Left renal pelvis (tissue), 4 donors: ENCODE results near the gene PALD1. TPM values are rescaled to one million over a fixed set of nuclear protein-coding genes. Genes with fewer than 3 reads are reported as not detected.
"Not testable (repeated sequence)": the region's sequence is repeated elsewhere in the genome, so short reads cannot be mapped to it uniquely, and the experiment has no call there.

Source experiments
- DNase-seq, 4 donors: peaks; one replicate each; pipeline ENCODE4 v3.0.0-alpha.2; 2013; ENCODE audit warnings: low read depth in 4 of 4, low spot score in 3 of 4
- polyA plus RNA-seq, 4 donors: library from polyadenylated mRNA; unstranded; fragments of 120-200 nt; gene quantifications; one replicate each; pipeline ENCODE4 v1.2.1, GENCODE V29; 2013; ENCODE audit not compliant: insufficient read length in 4 of 4

Gene PALD1
- polyA plus RNA-seq, 4 donors = 9.2 to 11.8 (median 10.6) TPM

GRCh38 chr10:70597856-70598815 is 119.6 kb downstream of the PALD1 start:
- no peak for DNase-seq

DNA sequence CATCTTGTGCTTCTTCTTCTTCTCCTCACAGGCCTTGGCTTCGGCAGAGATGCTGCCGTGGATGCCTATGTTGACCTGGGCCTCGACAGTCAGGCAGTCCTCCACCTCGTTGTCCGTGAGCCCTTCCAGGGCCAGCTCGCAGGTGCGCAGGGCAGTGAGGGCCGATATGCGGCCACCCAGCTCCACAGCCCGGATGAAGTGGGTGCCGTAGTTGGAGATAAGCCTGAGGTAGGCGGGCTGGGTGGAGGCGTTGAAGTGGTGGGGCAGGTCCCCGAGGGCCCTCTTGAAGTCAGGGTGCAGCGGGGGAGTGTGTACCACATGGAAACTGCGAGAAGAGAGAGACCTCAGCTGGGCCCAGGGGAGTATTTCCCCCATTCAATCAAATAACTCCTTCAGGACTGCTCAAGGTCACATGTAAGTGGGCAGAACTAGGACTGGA is 120.3 kb downstream of the PALD1 start:
- no peak for DNase-seq

GRCh38 chr10:70599319-70599718 is 120.8 kb downstream of the PALD1 start:
- no peak for DNase-seq

DNA sequence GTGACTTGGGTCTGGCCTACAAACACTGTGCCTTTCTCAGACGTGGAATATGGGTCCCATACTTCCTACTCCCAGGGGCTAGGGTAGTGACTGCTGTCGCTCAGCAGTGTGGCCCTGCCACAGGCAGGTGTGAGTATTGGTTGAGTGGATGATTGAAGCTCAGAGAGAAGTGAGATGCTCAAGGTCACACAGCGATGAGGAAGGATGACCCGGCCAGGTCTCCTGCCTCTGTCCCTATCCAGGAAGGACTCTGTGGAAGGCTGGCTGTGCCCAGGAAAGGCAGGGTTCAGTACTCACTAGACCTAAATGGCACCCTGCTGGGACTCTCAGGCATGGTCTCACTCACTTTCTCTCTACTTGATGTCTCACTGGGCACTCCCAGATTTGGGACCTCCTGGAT is 121.2 kb downstream of the PALD1 start:
- no peak for DNase-seq

DNA sequence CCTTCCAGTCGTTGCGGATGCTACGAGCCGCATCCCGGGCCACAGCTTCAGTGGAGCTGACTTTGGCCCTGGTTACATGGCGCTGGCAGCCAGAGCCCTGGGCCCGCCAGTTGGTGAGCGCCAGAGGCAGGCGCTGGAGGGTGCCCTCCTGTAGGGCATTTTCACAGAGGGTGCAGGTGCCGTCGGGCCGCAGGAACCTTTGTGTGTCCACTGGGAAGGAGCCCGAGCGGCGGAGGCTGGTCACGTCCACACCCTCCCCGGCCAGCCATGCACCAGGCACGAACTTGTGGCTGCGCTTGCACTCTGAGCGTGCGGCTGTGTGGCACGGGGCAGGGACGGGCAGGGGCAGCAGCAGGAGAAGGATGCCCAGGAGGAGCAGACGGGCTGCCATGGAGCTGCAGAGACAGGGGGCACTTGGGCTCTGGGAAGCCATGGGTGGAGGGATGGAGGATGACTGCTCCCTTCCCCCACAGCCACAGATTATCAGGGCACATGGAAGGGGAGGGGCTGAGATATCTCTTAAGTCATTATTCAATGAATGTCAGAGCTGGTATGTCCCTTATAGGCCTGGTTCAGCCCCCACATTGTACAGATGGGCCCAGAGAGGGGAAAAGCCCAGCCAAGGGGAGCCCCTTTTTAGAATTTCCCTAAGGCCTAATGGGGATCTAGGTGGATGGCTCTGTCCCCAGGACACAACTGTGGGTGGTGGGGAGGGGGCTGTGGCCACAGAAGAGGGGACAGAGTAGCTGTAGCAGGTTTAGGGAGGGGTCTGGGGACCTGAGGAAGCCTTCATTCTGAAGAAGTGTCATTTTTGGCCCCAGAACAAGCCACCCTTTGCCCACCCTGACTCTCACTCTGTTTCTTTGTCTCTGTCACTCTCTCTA is 122.2 kb downstream of the PALD1 start:
- no peak for DNase-seq

GRCh38 chr10:70601746-70602145 is 123.2 kb downstream of the PALD1 start:
- DNase-seq = no peak

GRCh38 chr10:70602665-70603448 is 124.3 kb downstream of the PALD1 start, which contains the start of gene PRF1:
Gene PRF1 (minus strand): TSS chr10:70602741. CDS start chr10:70600902, 1,839 bp downstream.
- no peak for DNase-seq

DNA sequence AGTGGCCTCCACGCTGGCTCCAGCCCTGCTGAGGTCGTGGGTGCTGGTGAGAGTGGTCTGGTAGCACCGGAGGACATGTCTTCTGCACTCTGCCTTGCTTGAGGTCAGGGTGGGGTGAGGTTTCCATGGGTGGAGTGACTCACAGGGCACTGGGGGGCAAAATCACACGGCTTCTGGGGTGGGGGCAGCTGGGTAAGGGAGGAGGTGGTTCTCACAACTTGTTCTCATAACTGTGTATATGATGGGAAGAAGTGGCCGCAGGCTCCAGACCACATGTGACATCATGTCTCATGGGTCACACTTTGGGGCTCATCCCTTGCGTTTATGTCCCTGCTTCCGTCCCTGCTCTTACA is 124.9 kb downstream of the PALD1 start:
- no peak for DNase-seq

DNA sequence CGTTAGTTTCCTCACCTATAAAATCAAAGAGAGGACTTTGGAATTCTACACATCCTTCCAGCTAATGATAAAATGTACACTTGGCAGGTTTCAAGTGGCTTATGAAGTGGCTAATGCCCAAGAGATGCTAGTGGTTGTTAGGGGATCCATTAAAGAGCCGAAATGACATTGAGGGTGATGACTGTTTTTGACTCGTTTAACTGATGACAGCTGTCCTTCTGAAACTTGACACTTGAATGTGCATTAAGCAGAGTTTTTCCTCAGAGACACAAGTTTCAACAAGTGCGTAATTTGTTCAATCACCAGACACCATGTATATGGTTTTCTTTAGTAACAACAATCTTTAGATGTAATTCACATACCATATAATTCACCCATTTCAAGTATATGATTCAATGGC is 125.5 kb downstream of the PALD1 start:
- DNase-seq = no peak

- no peak for DNase-seq
Measured at GRCh38 chr10:70605161-70605560, 126.6 kb downstream of the PALD1 start.

GRCh38 chr10:70607936-70608335 is 129.4 kb downstream of the PALD1 start:
- no peak for DNase-seq

DNA sequence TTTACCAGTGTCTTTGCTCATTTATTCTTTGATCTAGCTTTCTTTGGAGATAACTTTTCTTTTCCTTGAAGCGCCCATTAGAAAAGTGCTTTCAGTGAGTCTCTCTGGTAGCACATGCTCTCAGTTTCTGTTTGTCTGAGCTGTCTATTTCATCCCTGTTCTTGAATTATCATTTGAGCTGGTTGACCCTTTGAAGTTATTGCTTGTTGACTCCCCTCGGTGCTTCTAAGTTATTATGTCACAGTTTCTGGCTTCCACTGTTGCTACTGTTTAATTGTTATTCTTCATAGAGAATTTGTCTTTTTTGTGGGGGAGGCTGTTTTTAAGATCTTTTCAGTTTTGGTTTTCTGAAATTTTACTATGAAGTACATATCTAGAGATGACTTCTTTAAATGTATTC is 135.4 kb downstream of the PALD1 start:
- no peak for DNase-seq

- not testable (repeated sequence) for DNase-seq
Measured at GRCh38 chr10:70614364-70614763, 135.8 kb downstream of the PALD1 start.

DNA sequence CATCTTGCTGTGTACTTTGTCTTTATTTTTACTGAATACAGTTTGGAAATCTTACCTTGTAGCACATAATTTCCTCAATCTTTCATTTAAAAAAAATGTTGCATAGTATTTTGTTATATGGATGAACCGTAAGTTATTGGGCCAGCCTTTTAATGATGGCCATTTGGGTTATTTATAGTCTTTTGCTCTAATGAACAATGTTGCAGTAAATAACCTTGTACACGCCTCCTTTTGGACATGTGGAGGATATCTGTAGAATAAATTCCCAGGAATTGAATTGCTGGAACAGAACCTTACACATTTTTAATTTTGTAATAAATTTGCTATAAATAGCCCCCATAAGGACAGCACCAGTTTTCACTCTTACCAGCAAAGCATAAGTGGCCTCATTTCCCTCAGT is 136.6 kb downstream of the PALD1 start:
- no peak for DNase-seq

DNA sequence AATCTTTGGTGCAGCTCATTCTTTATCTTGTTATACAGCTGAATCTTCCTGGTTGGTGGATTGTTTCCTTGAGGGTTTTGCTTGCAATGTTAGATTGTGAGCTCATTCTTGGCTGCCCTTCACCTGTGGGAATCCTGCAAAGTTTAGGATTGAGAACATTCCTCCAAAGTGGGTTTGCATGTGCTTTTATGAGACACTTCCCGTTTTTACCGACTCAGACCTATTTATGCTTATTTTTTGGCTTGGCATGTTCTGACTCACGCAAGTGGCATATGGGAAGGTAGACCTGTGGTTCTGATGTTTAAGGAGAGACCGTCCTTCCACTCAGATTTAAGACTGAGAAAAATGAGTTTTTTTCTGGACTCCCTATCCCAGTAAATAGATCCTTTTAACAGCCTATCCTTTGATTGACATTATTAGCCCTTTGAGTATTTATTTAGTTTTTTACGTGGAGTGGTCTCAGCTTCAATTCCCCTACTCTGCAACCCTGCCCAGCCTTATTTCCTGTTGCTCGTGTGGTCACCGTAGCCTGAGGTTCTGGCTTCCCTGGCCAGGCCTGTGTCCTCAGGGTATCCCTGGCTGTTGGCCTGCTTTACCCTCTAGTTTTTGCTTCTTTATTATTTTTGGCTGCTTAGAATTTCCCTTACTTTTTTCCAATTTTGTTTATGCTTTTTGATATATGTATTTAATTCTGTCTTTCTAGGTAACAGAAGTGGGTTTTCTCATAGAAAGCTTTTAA is 137.4 kb downstream of the PALD1 start:
- DNase-seq = no peak

GRCh38 chr10:70616761-70617160 is 138.2 kb downstream of the PALD1 start:
- no peak for DNase-seq
